CD14-positive monocyte (primary cell): ENCODE data around the gene PMF1. TPM values are rescaled to one million over a fixed set of nuclear protein-coding genes. Genes with fewer than 3 reads are reported as not detected.
A peak's percentile ranks its signal among the peaks of the same experiment; 100 is the strongest.

Experiments
- DNase-seq, 3 donors: peaks; one replicate each; pipeline ENCODE4 v3.0.0-alpha.2; 2011 to 2022
- H2AFZ ChIP-seq: 2 replicates; pipeline ENCODE4 v1.6.0; 2012; ENCODE audit warnings: mild to moderate bottlenecking, low read depth, low read length, inconsistent platforms; ENCODE audit not compliant: insufficient read depth, poor library complexity, severe bottlenecking
- H3K27ac ChIP-seq, 2 donors: 1 replicate in 1 of 2; 2 replicates in 1 of 2; pipeline ENCODE4 v1.5.1; 2012 to 2013; ENCODE audit warnings: low read length in 2 of 2, control low read depth in 1 of 2, inconsistent platforms in 1 of 2, low read depth in 1 of 2, mild to moderate bottlenecking in 1 of 2
- H3K27me3 ChIP-seq, 2 donors: one replicate each; pipeline versions ENCODE4 v1.6.0 to v1.6.1; 2011 to 2013; ENCODE audit warnings: low read length in 2 of 2; ENCODE audit not compliant: control insufficient read depth in 2 of 2, insufficient read depth in 2 of 2
- H3K36me3 ChIP-seq, 2 donors: replicated peaks in 1 of 2; 1 replicate in 1 of 2; 2 replicates in 1 of 2; pipeline versions ENCODE4 v1.5.1 to v1.6.1; 2012 to 2013; ENCODE audit warnings: low read length in 2 of 2, control low read depth in 1 of 2, inconsistent platforms in 1 of 2, mild to moderate bottlenecking in 1 of 2; ENCODE audit not compliant: insufficient read depth in 2 of 2, control insufficient read depth in 1 of 2
- H3K4me1 ChIP-seq, 2 donors: 1 replicate in 1 of 2; 2 replicates in 1 of 2; pipeline versions ENCODE4 v1.5.1 to v1.6.1; 2012 to 2013; ENCODE audit warnings: low read length in 2 of 2, control low read depth in 1 of 2, inconsistent platforms in 1 of 2, mild to moderate bottlenecking in 1 of 2, moderate library complexity in 1 of 2; ENCODE audit not compliant: insufficient read depth in 2 of 2, control insufficient read depth in 1 of 2
- H3K4me2 ChIP-seq: replicated peaks from 2 replicates; pipeline ENCODE3; 2012; ENCODE audit warnings: low read length, moderate library complexity, mild to moderate bottlenecking; ENCODE audit not compliant: poor library complexity, severe bottlenecking; ENCODE audit errors: extremely low read depth
- H3K4me3 ChIP-seq, 3 experiments: fragments of 200-600 bp in 1 of 3; sonication (generic) in 1 of 3; replicated peaks in 1 of 3; 1 replicate in 2 of 3; 2 replicates in 1 of 3; pipeline ENCODE4 v1.5.1; 2011 to 2013; ENCODE audit warnings: low read length in 3 of 3, mild to moderate bottlenecking in 3 of 3, control low read depth in 2 of 3, low read depth in 2 of 3, inconsistent platforms in 1 of 3, moderate library complexity in 1 of 3
- H3K79me2 ChIP-seq: 2 replicates; pipeline ENCODE4 v1.6.0; 2012; ENCODE audit warnings: mild to moderate bottlenecking, control low read depth, inconsistent platforms, low read length, moderate library complexity; ENCODE audit not compliant: insufficient read depth
- H3K9ac ChIP-seq: 2 replicates; pipeline ENCODE4 v1.6.0; 2017; ENCODE audit warnings: low read length, mild to moderate bottlenecking; ENCODE audit not compliant: insufficient read depth, poor library complexity, severe bottlenecking
- H3K9me3 ChIP-seq, 2 donors: replicated peaks in 1 of 2; 1 replicate in 1 of 2; 2 replicates in 1 of 2; pipeline versions ENCODE4 v1.5.1 to v1.6.1; 2012 to 2013; ENCODE audit warnings: low read length in 2 of 2, control low read depth in 1 of 2; ENCODE audit not compliant: control insufficient read depth in 1 of 2, insufficient read depth in 1 of 2
- H4K20me1 ChIP-seq: 2 replicates; pipeline ENCODE4 v1.6.0; 2012; ENCODE audit warnings: mild to moderate bottlenecking, low read length, control low read depth, moderate library complexity; ENCODE audit not compliant: insufficient read depth
- H3K27ac Mint-ChIP-seq, 7 donors: one replicate each; pipeline ENCODE4 v1.8.0; 2020; ENCODE audit warnings: mild to moderate bottlenecking in 7 of 7, mixed read lengths in 7 of 7, moderate library complexity in 6 of 7, inconsistent platforms in 2 of 7
- H3K27me3 Mint-ChIP-seq, 3 donors: one replicate each; pipeline ENCODE4 v1.8.0; 2021 to 2022; ENCODE audit warnings: low read depth in 3 of 3, mild to moderate bottlenecking in 3 of 3, mixed read lengths in 3 of 3, moderate library complexity in 3 of 3, inconsistent platforms in 1 of 3
- H3K36me3 Mint-ChIP-seq, 2 donors: one replicate each; pipeline ENCODE4 v1.8.0; 2020; ENCODE audit warnings: mixed read lengths in 2 of 2, inconsistent platforms in 1 of 2, mild to moderate bottlenecking in 1 of 2
- H3K4me1 Mint-ChIP-seq: one replicate; pipeline ENCODE4 v1.8.0; 2020; ENCODE audit warnings: mild to moderate bottlenecking, mixed read lengths
- H3K4me3 Mint-ChIP-seq, 2 donors: one replicate each; pipeline ENCODE4 v1.8.0; 2020; ENCODE audit warnings: mild to moderate bottlenecking in 2 of 2, mixed read lengths in 2 of 2, moderate library complexity in 1 of 2
- H3K9me3 Mint-ChIP-seq, 7 donors: one replicate each; pipeline ENCODE4 v1.8.0; 2020 to 2022; ENCODE audit warnings: mixed read lengths in 7 of 7, mild to moderate bottlenecking in 6 of 7, moderate library complexity in 6 of 7, inconsistent platforms in 2 of 7
- WGBS: methylation state at CpG from one replicate; pipeline ENCODE4 v1.1.5; 2013; ENCODE audit warnings: missing lambda C conversion rate; ENCODE audit not compliant: insufficient coverage; 5-methylcytosine and 5-hydroxymethylcytosine counted together
- intact Hi-C, 2 donors: fragments of 100-400 bp; cut with micrococcal nuclease; formaldehyde crosslinking; loops; one replicate each; pipeline versions ENCODE4 v1.15.0 to v1.15.1; 2023
- polyA plus RNA-seq, 3 donors: library from polyadenylated mRNA; depleted of rRNA in 1 of 3; unstranded in 2 of 3; stranded (reverse) in 1 of 3; fragments of 300-500 nt in 2 of 3; fragments of >200 nt in 1 of 3; fragmentation: Illumina TruSeq in 2 of 3; gene quantifications; 1 replicate in 2 of 3; 2 replicates in 1 of 3; pipeline ENCODE4 v1.2.3, GENCODE V29; 2012 to 2021
- TF ChIP-seq, protein P1 (sequence below): fragments of 200-600 bp; IDR thresholded peaks from one replicate; pipeline ENCODE4 v1.8.0; 2022; ENCODE audit warnings: antibody characterized with exemption, mild to moderate bottlenecking

Gene PMF1
- polyA plus RNA-seq, 3 donors, result 83.7 to 90.4 (median 86.1) TPM

DNA sequence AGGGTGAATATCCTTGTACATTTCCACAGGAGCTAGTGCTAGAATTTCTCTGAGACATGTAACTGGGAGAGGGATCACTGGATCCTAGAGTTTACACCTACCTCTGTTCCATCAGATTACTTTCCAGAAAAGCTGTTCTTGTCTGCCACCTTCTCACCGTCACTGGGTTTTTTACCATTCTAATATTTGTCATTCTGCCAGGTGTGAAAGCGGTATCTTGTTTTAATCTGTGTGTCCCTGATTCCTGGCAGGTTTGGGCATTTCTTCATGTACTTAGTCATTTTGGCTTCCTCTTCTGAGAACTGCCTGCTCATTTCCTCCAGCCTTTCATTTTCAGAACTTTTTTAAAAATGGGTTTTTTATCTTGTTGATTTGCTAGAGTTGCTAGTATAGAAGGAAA, 5.1 kb downstream of the PMF1 start:
- H4K20me1 ChIP-seq, result no peaks in the 10 kb centered on the region
- peak overlapping the region; percentile 28 to 69 for H3K4me3 Mint-ChIP-seq
- peaks cover 34 to 54% of the 10 kb centered on the region in 2 donors for H3K36me3 Mint-ChIP-seq
- H3K9ac ChIP-seq, result peak overlapping the region; percentile 44
- peak overlapping the region in 1 of 3 experiments; percentile 59 for H3K4me3 ChIP-seq
- H3K9me3 Mint-ChIP-seq, result no peaks in the 10 kb centered on the region
- no peaks in the 10 kb centered on the region for H3K27me3 Mint-ChIP-seq
- H3K9me3 ChIP-seq, result no peaks in the 10 kb centered on the region
- H3K27ac Mint-ChIP-seq, result peak overlapping the region; percentile 88 to 97 (median 95)
- H3K4me1 Mint-ChIP-seq, result peaks cover 32% of the 10 kb centered on the region
- H3K36me3 ChIP-seq, result peaks cover 20 to 27% of the 10 kb centered on the region in 2 donors
- H2AFZ ChIP-seq, result no peak overlapping the region
- H3K4me2 ChIP-seq, result peak overlapping the region; percentile 65
- peaks cover 53% of the 10 kb centered on the region for H3K79me2 ChIP-seq
- TF ChIP-seq, protein P1, sequence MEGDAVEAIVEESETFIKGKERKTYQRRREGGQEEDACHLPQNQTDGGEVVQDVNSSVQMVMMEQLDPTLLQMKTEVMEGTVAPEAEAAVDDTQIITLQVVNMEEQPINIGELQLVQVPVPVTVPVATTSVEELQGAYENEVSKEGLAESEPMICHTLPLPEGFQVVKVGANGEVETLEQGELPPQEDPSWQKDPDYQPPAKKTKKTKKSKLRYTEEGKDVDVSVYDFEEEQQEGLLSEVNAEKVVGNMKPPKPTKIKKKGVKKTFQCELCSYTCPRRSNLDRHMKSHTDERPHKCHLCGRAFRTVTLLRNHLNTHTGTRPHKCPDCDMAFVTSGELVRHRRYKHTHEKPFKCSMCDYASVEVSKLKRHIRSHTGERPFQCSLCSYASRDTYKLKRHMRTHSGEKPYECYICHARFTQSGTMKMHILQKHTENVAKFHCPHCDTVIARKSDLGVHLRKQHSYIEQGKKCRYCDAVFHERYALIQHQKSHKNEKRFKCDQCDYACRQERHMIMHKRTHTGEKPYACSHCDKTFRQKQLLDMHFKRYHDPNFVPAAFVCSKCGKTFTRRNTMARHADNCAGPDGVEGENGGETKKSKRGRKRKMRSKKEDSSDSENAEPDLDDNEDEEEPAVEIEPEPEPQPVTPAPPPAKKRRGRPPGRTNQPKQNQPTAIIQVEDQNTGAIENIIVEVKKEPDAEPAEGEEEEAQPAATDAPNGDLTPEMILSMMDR, result no peak
- no CpG with 5 or more reads among the region's 2 CpGs for WGBS
- H3K4me1 ChIP-seq, result peaks cover 38 to 48% of the 10 kb centered on the region in 2 donors
- intact Hi-C loops, result no loop called here
- no peaks in the 10 kb centered on the region for H3K27me3 ChIP-seq
- peak overlapping the region; percentile 74 to 86 for H3K27ac ChIP-seq
- peak; percentile 46 to 72 (median 69) for DNase-seq

DNA sequence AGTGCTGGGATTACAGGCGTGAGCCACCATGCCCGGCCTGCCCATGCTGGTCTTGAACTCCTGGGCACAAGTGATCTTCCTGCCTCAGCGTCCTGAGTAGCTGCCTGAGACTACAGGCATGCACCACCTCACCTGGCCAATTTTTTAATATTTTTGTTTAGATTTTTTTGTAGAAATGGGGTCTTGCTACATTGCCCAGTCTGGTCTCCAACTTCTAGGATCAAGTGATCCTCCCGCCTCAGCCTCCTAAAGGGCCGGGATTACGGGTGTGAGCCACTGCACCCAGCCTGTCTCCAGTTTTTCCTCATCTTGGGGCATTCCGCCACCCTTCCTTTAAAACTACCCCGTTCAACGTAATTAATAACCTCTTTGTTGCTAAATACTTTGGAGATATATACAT, 7.4 kb downstream of the PMF1 start:
- H3K9me3 Mint-ChIP-seq, result no peaks in the 10 kb centered on the region
- intact Hi-C loops, result no loop called here
- Histone ChIP-seq H3K27ac (no peak overlapping the region), H3K27me3 (no peaks in the 10 kb centered on the region), H3K79me2 (peaks cover 34% of the 10 kb centered on the region), H3K4me1 (peaks cover 27 to 36% of the 10 kb centered on the region in 2 donors), H3K4me3 (no peak overlapping the region), H3K9me3 (no peaks in the 10 kb centered on the region), H2AFZ (no peak overlapping the region), H3K36me3 (peaks cover 33 to 43% of the 10 kb centered on the region in 2 donors), H3K9ac (no peak overlapping the region), H3K4me2 (no peak overlapping the region), H4K20me1 (no peaks in the 10 kb centered on the region)
- peak overlapping the region in 1 of 7 donors; percentile 30 for H3K27ac Mint-ChIP-seq
- H3K4me1 Mint-ChIP-seq, result peaks cover 21% of the 10 kb centered on the region
- no peak for DNase-seq
- TF ChIP-seq, protein P1, result no peak
- whole genome bisulfite sequencing, result 100% methylated on average over 1 of the region's 9 CpGs
- no peaks in the 10 kb centered on the region for H3K27me3 Mint-ChIP-seq
- peaks cover 44 to 58% of the 10 kb centered on the region in 2 donors for H3K36me3 Mint-ChIP-seq
- no peak overlapping the region for H3K4me3 Mint-ChIP-seq
